ENCODE data around the gene VWA3B. TPM values are rescaled to one million over a fixed set of nuclear protein-coding genes. Genes with fewer than 3 reads are reported as not detected.

The VWA3B gene
- polyA plus RNA-seq, 3 donors = not detected

DNA sequence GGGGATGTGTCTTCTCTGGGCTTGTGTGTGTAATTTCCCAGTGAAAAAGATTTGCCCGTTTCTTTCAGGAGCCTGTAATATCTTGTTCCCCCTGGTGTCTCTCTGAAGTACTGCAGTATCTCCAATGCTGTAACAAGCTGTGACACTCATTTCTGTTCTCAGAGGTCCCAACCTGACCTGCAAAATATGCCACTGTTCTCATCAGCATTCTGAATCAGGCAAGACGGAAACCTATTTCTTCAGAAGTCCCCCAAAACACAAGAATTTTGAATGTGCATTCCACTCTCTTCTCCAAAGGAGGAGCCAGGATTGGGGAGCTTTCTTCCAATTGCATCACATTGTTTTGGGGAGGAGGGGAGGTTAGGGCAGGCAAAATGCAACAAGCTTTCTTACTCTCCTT lies 182.3 kb downstream of the VWA3B start:
- H4K20me1 ChIP-seq (ENCODE audit: insufficient read depth, low read length) = no peaks in the 10 kb centered on the region
- TF ChIP-seq, protein P1, sequence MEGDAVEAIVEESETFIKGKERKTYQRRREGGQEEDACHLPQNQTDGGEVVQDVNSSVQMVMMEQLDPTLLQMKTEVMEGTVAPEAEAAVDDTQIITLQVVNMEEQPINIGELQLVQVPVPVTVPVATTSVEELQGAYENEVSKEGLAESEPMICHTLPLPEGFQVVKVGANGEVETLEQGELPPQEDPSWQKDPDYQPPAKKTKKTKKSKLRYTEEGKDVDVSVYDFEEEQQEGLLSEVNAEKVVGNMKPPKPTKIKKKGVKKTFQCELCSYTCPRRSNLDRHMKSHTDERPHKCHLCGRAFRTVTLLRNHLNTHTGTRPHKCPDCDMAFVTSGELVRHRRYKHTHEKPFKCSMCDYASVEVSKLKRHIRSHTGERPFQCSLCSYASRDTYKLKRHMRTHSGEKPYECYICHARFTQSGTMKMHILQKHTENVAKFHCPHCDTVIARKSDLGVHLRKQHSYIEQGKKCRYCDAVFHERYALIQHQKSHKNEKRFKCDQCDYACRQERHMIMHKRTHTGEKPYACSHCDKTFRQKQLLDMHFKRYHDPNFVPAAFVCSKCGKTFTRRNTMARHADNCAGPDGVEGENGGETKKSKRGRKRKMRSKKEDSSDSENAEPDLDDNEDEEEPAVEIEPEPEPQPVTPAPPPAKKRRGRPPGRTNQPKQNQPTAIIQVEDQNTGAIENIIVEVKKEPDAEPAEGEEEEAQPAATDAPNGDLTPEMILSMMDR (IDR thresholded peaks at IDR 0.05) = peak; percentile 82
- no peak overlapping the region for H3K27ac Mint-ChIP-seq
- H3K27me3 Mint-ChIP-seq (ENCODE audit: low read depth in 3 of 3) = peaks cover 4 to 9% (median 6%) of the 10 kb centered on the region in 3 donors
- H3K9me3 Mint-ChIP-seq = peaks cover 5 to 15% (median 8%) of the 10 kb centered on the region in 7 donors
- no peak overlapping the region for H3K9ac ChIP-seq (ENCODE audit: insufficient read depth, low read length, poor library complexity, severe bottlenecking)
- intact Hi-C loops (cut with micrococcal nuclease) = no loop called here
- DNase-seq = peak; percentile 30 to 47 (median 45)
- H3K4me2 ChIP-seq (replicated peaks; ENCODE audit: extremely low read depth, low read length, poor library complexity, severe bottlenecking) = no peak overlapping the region
- peaks cover 0 to 3% of the 10 kb centered on the region in 2 donors for H3K27me3 ChIP-seq (ENCODE audit: control insufficient read depth in 2 of 2, insufficient read depth in 2 of 2, low read length in 2 of 2)
- H3K79me2 ChIP-seq (ENCODE audit: insufficient read depth, low read length) = no peaks in the 10 kb centered on the region
- H3K4me1 ChIP-seq (ENCODE audit: control insufficient read depth in 1 of 2, insufficient read depth in 2 of 2, low read length in 2 of 2) = no peaks in the 10 kb centered on the region
- WGBS (ENCODE audit: insufficient coverage) = 0% methylated on average over 1 of the region's 2 CpGs
- H3K4me3 ChIP-seq (replicated peaks in 1 of 3; ENCODE audit: low read depth in 2 of 3, low read length in 3 of 3) = no peak overlapping the region
- no peak overlapping the region for H2AFZ ChIP-seq (ENCODE audit: insufficient read depth, low read depth, low read length, poor library complexity, severe bottlenecking)
- no peaks in the 10 kb centered on the region for H3K36me3 Mint-ChIP-seq
- H3K27ac ChIP-seq (ENCODE audit: low read depth in 1 of 2, low read length in 2 of 2) = no peak overlapping the region
- H3K36me3 ChIP-seq (replicated peaks in 1 of 2; ENCODE audit: control insufficient read depth in 1 of 2, insufficient read depth in 2 of 2, low read length in 2 of 2) = no peaks in the 10 kb centered on the region
- peaks cover 0 to 5% of the 10 kb centered on the region in 2 donors for H3K9me3 ChIP-seq (replicated peaks in 1 of 2; ENCODE audit: control insufficient read depth in 1 of 2, insufficient read depth in 1 of 2, low read length in 2 of 2)
- H3K4me3 Mint-ChIP-seq = no peak overlapping the region
- peaks cover 2% of the 10 kb centered on the region for H3K4me1 Mint-ChIP-seq

DNA sequence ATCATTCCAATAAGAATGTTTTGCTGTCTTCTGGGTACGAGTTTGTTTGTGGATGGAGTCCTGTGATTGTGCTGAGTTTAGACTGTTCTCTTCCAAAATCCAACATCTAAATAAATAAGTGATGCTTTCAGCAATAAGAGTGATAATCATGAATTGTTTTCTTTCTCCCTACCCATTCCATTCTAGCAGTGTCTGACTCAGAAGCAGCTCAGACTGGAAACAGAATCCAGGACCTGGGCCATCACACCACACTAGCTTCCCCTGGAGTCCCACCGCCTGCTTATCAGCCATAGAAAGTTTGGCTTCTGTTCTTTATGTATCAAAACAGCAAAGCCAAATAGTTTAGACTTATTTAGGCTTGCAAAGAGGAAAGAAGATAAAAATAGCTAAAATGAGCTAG lies 182.9 kb downstream of the VWA3B start:
- H3K9ac ChIP-seq (ENCODE audit: insufficient read depth, low read length, poor library complexity, severe bottlenecking) = no peak overlapping the region
- no peaks in the 10 kb centered on the region for H3K4me1 ChIP-seq (ENCODE audit: control insufficient read depth in 1 of 2, insufficient read depth in 2 of 2, low read length in 2 of 2)
- Mint-ChIP-seq H3K27ac (no peak overlapping the region), H3K4me3 (no peak overlapping the region), H3K4me1 (peaks cover 2% of the 10 kb centered on the region), H3K36me3 (no peaks in the 10 kb centered on the region), H3K9me3 (peaks cover 2 to 10% (median 4%) of the 10 kb centered on the region in 7 donors), H3K27me3 (ENCODE audit: low read depth in 3 of 3) (peaks cover 6 to 11% (median 6%) of the 10 kb centered on the region in 3 donors)
- no peak overlapping the region for H3K4me2 ChIP-seq (replicated peaks; ENCODE audit: extremely low read depth, low read length, poor library complexity, severe bottlenecking)
- no CpG with 5 or more reads among the region's 2 CpGs for WGBS (ENCODE audit: insufficient coverage)
- H3K79me2 ChIP-seq (ENCODE audit: insufficient read depth, low read length) = no peaks in the 10 kb centered on the region
- no peaks in the 10 kb centered on the region for H4K20me1 ChIP-seq (ENCODE audit: insufficient read depth, low read length)
- no peak overlapping the region for H3K27ac ChIP-seq (ENCODE audit: low read depth in 1 of 2, low read length in 2 of 2)
- intact Hi-C loops (cut with micrococcal nuclease) = loop anchor here (5.0 kb wide), 1 partner anchor 463 kb away; no protein-coding TSS in a partner anchor
- peaks cover 0 to 3% of the 10 kb centered on the region in 2 donors for H3K27me3 ChIP-seq (ENCODE audit: control insufficient read depth in 2 of 2, insufficient read depth in 2 of 2, low read length in 2 of 2)
- no peak overlapping the region for H2AFZ ChIP-seq (ENCODE audit: insufficient read depth, low read depth, low read length, poor library complexity, severe bottlenecking)
- TF ChIP-seq, protein P1 (IDR thresholded peaks at IDR 0.05) = no peak
- H3K36me3 ChIP-seq (replicated peaks in 1 of 2; ENCODE audit: control insufficient read depth in 1 of 2, insufficient read depth in 2 of 2, low read length in 2 of 2) = no peaks in the 10 kb centered on the region
- no peak for DNase-seq
- no peak overlapping the region for H3K4me3 ChIP-seq (replicated peaks in 1 of 3; ENCODE audit: low read depth in 2 of 3, low read length in 3 of 3)
- H3K9me3 ChIP-seq (replicated peaks in 1 of 2; ENCODE audit: control insufficient read depth in 1 of 2, insufficient read depth in 1 of 2, low read length in 2 of 2) = no peaks in the 10 kb centered on the region

Data from CD14-positive monocyte (primary cell).